ENCODE data around the gene SCO2.

DNA sequence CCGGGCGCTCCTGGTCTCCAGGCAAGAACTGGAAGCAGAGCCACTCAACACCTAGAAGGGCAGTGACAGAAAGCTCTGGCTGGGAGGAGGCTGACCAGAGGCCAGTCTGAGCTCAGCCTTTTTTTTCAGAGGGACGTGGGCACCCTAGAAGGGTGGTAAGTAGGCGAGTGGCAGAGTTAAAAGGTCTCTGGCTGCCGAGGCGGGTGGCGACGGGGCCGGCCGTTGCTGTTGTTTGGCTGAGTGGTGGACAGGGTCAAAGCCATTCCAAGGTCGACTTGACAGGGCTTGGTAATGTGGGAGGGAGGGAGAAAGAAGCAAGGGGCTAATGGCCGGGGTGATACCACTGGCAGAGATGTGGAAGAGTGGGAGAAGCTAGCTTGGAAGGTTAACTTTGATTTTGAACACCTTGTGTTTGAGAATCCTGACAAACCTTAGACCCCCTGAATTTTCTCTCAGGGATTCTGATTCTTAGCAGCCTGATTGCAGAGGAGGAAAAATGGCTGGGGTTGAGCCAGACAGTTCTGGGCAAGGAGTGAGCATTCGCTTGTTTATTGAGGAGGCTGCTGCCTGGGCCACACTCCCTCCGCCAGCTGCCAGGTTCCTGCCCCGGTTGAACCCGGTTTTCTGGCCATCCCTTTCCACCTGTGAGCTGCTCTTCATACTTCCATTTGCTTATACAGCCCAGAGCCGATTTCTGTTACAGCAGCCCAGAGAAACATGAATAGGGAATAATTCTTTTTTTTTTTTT is 38.2 kb upstream of the SCO2 start:
- no peak for TF ChIP-seq ZNF544 (tag by site-specific recombination; IDR thresholded peaks at IDR 0.05)
- TF ChIP-seq ZNF112 (tag by site-specific recombination; IDR thresholded peaks at IDR 0.05): no peak
- no peak for TF ChIP-seq CTCF (tag by site-specific recombination; IDR thresholded peaks at IDR 0.05)
- no peak for TF ChIP-seq ZNF549 (tag by site-specific recombination; IDR thresholded peaks at IDR 0.05)
- no peak for TF ChIP-seq ZNF785 (tag by site-specific recombination; IDR thresholded peaks at IDR 0.05)
- TF ChIP-seq ZBTB49 (tag by site-specific recombination; IDR thresholded peaks at IDR 0.05; ENCODE audit: low read depth): no peak
